Activated B cell treated with CpG ODN at 0.5 μM for 24 hours (primary cell): ENCODE results near the gene PSD. TPM values are rescaled to one million over a fixed set of nuclear protein-coding genes. Genes with fewer than 3 reads are reported as not detected.
A peak's percentile ranks its signal among the peaks of the same experiment; 100 is the strongest.

Experiments
- ATAC-seq: fragments of 200-7000 bp; cut with Tn5 transposase; one replicate; pipeline ENCODE4 v1.10.0; 2021; ENCODE audit warnings: low read depth, mild to moderate bottlenecking, moderate library complexity
- CTCF ChIA-PET: fragments of 350-600 bp; sonication (Branson Sonifier 250); formaldehyde crosslinking; loops from one replicate; lab custom pipeline; 2021; ENCODE audit warnings: antibody characterized with exemption; lab: Charles Lee
- POLR2A ChIA-PET: fragments of 350-600 bp; sonication (Branson Sonifier 250); formaldehyde crosslinking; loops from one replicate; lab custom pipeline; 2021; ENCODE audit warnings: antibody characterized with exemption; lab: Charles Lee
- DNase-seq: peaks from one replicate; pipeline ENCODE4 v3.0.0; 2022
- H3K27ac Mint-ChIP-seq: one replicate; pipeline ENCODE4 v1.8.0; 2020; ENCODE audit warnings: mixed read lengths
- H3K27me3 Mint-ChIP-seq: one replicate; pipeline ENCODE4 v1.8.0; 2021; ENCODE audit warnings: mixed read lengths
- H3K36me3 Mint-ChIP-seq: one replicate; pipeline ENCODE4 v1.8.0; 2021; ENCODE audit warnings: low read depth, mixed read lengths
- H3K4me1 Mint-ChIP-seq: one replicate; pipeline ENCODE4 v1.8.0; 2021; ENCODE audit warnings: mixed read lengths
- H3K4me3 Mint-ChIP-seq: one replicate; pipeline ENCODE4 v1.8.0; 2020; ENCODE audit warnings: mild to moderate bottlenecking, mixed read lengths
- H3K9me3 Mint-ChIP-seq: one replicate; pipeline ENCODE4 v1.8.0; 2020; ENCODE audit warnings: mixed read lengths
- intact Hi-C: fragments of 100-400 bp; cut with micrococcal nuclease; formaldehyde crosslinking; loops from one replicate; pipeline ENCODE4 v1.15.1; 2024
- total RNA-seq: library from RNA; stranded (reverse); gene quantifications from 2 replicates; pipeline ENCODE4 v1.2.3, GENCODE V29; 2022
- TF ChIP-seq, protein P1 (sequence below): fragments of 200-600 bp; IDR thresholded peaks from one replicate; pipeline ENCODE4 v1.8.0; 2022; ENCODE audit warnings: antibody characterized with exemption, mild to moderate bottlenecking

The PSD gene
- total RNA-seq, 1 donor from 2014 or later: 1.5 TPM

- TF ChIP-seq, protein P1, sequence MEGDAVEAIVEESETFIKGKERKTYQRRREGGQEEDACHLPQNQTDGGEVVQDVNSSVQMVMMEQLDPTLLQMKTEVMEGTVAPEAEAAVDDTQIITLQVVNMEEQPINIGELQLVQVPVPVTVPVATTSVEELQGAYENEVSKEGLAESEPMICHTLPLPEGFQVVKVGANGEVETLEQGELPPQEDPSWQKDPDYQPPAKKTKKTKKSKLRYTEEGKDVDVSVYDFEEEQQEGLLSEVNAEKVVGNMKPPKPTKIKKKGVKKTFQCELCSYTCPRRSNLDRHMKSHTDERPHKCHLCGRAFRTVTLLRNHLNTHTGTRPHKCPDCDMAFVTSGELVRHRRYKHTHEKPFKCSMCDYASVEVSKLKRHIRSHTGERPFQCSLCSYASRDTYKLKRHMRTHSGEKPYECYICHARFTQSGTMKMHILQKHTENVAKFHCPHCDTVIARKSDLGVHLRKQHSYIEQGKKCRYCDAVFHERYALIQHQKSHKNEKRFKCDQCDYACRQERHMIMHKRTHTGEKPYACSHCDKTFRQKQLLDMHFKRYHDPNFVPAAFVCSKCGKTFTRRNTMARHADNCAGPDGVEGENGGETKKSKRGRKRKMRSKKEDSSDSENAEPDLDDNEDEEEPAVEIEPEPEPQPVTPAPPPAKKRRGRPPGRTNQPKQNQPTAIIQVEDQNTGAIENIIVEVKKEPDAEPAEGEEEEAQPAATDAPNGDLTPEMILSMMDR: no peak
- intact Hi-C loops: no loop called here
- Mint-ChIP-seq H3K27me3 (peaks cover 42% of the 10 kb centered on the region), H3K4me1 (peaks cover 40% of the 10 kb centered on the region), H3K9me3 (no peaks in the 10 kb centered on the region), H3K27ac (no peak overlapping the region), H3K4me3 (peak overlapping the region; percentile 59), H3K36me3 (peaks cover 7% of the 10 kb centered on the region)
- ChIA-PET CTCF (interaction anchor here (1.2 to 1.9 kb wide), 2 partner anchors 10 to 175 kb away, joined by 3 to 8 read pairs; no protein-coding TSS in a partner anchor), POLR2A (interaction anchor here (1.0 to 5.7 kb wide), 4 partner anchors 11 to 233 kb away, joined by 4 to 105 read pairs (median 7); partner anchors contain the start of genes FBXL15 and NFKB2)
- peak; percentile 36 for DNase-seq
- ATAC-seq: peak; percentile 45
Observed at GRCh38 chr10:102408728-102409603, 9.6 kb downstream of the PSD start.

DNA sequence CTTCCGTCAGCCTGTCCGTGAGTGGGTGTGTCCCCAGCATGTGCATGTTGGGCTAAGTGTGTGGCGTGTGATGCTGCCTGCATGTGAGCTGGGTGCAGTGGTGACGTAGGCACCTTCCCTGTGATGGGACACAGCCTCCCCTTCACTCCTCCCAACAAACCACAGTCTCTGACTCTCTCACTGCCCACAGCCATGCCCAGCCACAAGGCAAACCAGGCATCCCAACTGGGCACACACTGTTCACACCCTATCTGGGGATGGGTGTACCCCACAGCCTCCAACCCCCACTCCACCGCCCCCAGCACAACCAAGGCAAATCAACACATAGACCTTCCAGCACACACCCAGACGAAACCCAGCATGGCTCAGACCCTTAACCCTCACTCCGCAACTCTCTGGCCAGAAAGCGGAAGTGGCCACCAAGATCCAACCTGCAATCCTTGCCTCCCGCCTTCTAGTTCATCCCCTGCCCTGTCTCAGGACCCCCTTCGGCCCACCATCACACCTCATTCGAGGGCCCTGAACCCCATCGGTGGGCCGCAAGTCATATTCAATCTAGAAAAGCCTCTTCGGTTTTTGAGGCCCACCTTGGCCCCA lies 10.4 kb downstream of the PSD start:
- peaks cover 39% of the 10 kb centered on the region for H3K27me3 Mint-ChIP-seq
- ChIA-PET CTCF (no interaction called here), POLR2A (interaction anchor here (6.7 to 15.2 kb wide), 2 partner anchors 12 to 14 kb away, joined by 179 to 305 read pairs; partner anchors contain the start of genes FBXL15 and NFKB2)
- ATAC-seq (no peak), DNase-seq (no peak)
- TF ChIP-seq, protein P1: no peak
- peaks cover 42% of the 10 kb centered on the region for H3K4me1 Mint-ChIP-seq
- H3K4me3 Mint-ChIP-seq: peak overlapping the region; percentile 57
- peaks cover 12% of the 10 kb centered on the region for H3K36me3 Mint-ChIP-seq
- H3K9me3 Mint-ChIP-seq: no peaks in the 10 kb centered on the region
- intact Hi-C loops: no loop called here
- H3K27ac Mint-ChIP-seq: peak overlapping the region; percentile 8

DNA sequence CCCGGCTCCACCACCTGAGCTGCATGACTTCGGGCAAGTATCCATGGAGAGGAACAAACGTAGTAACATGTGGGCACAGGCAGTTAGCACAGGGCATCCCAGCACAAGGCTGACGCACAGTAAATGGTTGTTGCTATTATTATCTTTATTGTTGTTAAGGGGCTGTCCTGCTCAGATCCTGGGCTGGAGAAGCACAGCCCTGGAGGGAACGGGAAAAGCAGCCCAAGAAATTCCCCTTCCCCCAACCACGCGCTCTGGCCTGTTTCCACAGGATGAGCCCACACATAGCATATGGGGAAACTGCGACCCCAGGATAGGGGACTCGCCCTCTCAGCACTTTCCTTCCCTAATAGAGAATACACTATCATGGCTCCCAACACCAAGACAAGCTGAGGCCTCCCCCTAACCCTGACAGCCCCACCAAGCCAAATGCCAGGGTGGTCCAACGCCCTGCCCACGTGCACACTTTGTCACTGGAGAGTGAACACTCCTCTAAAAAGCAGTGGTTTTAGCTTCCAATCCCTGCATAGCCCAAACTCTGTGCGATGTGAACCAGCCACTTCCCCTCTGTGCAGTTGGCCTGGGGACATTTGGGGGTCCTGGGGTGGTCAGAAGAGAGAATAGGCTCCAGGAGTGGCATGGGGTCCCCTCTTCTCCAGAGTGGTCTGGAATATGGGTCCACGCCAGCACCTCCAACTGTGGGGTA lies 11.0 kb downstream of the PSD start:
- no peak for DNase-seq

GRCh38 chr10:102406815-102407214 lies 11.8 kb downstream of the PSD start:
- peaks cover 19% of the 10 kb centered on the region for H3K36me3 Mint-ChIP-seq
- H3K27ac Mint-ChIP-seq: no peak overlapping the region
- DNase-seq (no peak), ATAC-seq (no peak)
- POLR2A ChIA-PET: interaction anchor here (0.5 to 15.2 kb wide), 11 partner anchors 11 to 598 kb away, joined by 3 to 305 read pairs (median 4); partner anchors contain the start of genes CUEDC2, FBXL15, NFKB2 and PSD
- TF ChIP-seq, protein P1: no peak
- H3K4me3 Mint-ChIP-seq: no peak overlapping the region
- intact Hi-C loops: loop anchor here (2.0 kb wide), 1 partner anchor 14 kb away; the partner anchor contains the start of gene FBXL15
- CTCF ChIA-PET: no interaction called here
- H3K27me3 Mint-ChIP-seq: peaks cover 32% of the 10 kb centered on the region
- peaks cover 40% of the 10 kb centered on the region for H3K4me1 Mint-ChIP-seq
- no peaks in the 10 kb centered on the region for H3K9me3 Mint-ChIP-seq

More for the DNA sequence above, 11.0 kb downstream of the PSD start:
- peaks cover 35% of the 10 kb centered on the region for H3K27me3 Mint-ChIP-seq
- intact Hi-C loops: loop anchor here (2.0 kb wide), 1 partner anchor 13 kb away; the partner anchor contains the start of gene FBXL15
- CTCF ChIA-PET: no interaction called here
- H3K36me3 Mint-ChIP-seq: peaks cover 12% of the 10 kb centered on the region
- POLR2A ChIA-PET: interaction anchor here (0.5 to 15.2 kb wide), 8 partner anchors 10 to 130 kb away, joined by 3 to 305 read pairs (median 4); partner anchors contain the start of genes CUEDC2, FBXL15, NFKB2 and PSD
- TF ChIP-seq, protein P1: no peak
- ATAC-seq: no peak
- peaks cover 37% of the 10 kb centered on the region for H3K4me1 Mint-ChIP-seq
- no peak overlapping the region for H3K27ac Mint-ChIP-seq
- H3K4me3 Mint-ChIP-seq: peak overlapping the region; percentile 57
- H3K9me3 Mint-ChIP-seq: no peaks in the 10 kb centered on the region
